Activated T-cell treated with anti-CD3 and anti-CD28 coated beads for 24 hours (primary cell): ENCODE data around the gene CACNA1S.

Experiments
- DNase-seq: peaks from one replicate; pipeline ENCODE4 v3.0.0-alpha.2; 2020; ENCODE audit warnings: low read depth

The CACNA1S gene

GRCh38 chr1:201140235-201140940, 28.2 kb upstream of the CACNA1S start:
- DNase-seq: no peak

GRCh38 chr1:201139756-201140155, 27.5 kb upstream of the CACNA1S start:
- no peak for DNase-seq

GRCh38 chr1:201139306-201139705, 27.1 kb upstream of the CACNA1S start:
- no peak for DNase-seq

GRCh38 chr1:201138311-201138840, 26.1 kb upstream of the CACNA1S start:
- no peak for DNase-seq

GRCh38 chr1:201137579-201138310, 25.5 kb upstream of the CACNA1S start:
- DNase-seq: no peak

- DNase-seq: no peak
Measured at GRCh38 chr1:201137024-201137392, 24.8 kb upstream of the CACNA1S start.

- DNase-seq: no peak
Measured at GRCh38 chr1:201136355-201137023, 24.3 kb upstream of the CACNA1S start.

GRCh38 chr1:201134405-201134804, 22.2 kb upstream of the CACNA1S start:
- DNase-seq: no peak

- DNase-seq: no peak
Measured at GRCh38 chr1:201131398-201131797, 19.2 kb upstream of the CACNA1S start.

GRCh38 chr1:201128962-201129361, 16.7 kb upstream of the CACNA1S start:
- DNase-seq: no peak

GRCh38 chr1:201128476-201128875, 16.2 kb upstream of the CACNA1S start:
- no peak for DNase-seq

- no peak for DNase-seq
Measured at GRCh38 chr1:201127755-201128455, 15.7 kb upstream of the CACNA1S start.

GRCh38 chr1:201126832-201127754, 14.9 kb upstream of the CACNA1S start, which contains the start of gene ASCL5:
Gene ASCL5, minus strand, starts transcription at chr1:201127184. Its CDS starts 11,812 bp downstream, at chr1:201115372.
- no peak for DNase-seq

- no peak for DNase-seq
Measured at GRCh38 chr1:201126463-201126831, 14.2 kb upstream of the CACNA1S start.

GRCh38 chr1:201125800-201126199, 13.6 kb upstream of the CACNA1S start:
- DNase-seq: no peak

GRCh38 chr1:201125019-201125418, 12.8 kb upstream of the CACNA1S start:
- DNase-seq: no peak

GRCh38 chr1:201123866-201124265, 11.6 kb upstream of the CACNA1S start:
- DNase-seq: no peak

- no peak for DNase-seq
Measured at GRCh38 chr1:201122321-201122957, 10.2 kb upstream of the CACNA1S start.

- peak; percentile 30 for DNase-seq
Measured at GRCh38 chr1:201119206-201120197, 7.3 kb upstream of the CACNA1S start.
